SU-DHL-6 (cell line): ENCODE data around the gene ABCA4.
"Not testable (repeated sequence)": the region's sequence is repeated elsewhere in the genome, so short reads cannot be mapped to it uniquely, and the experiment has no call there.

ENCODE experiments used
- H2AFZ ChIP-seq: fragments of 200-600 bp; sonication (generic); 2 replicates; pipeline ENCODE4 v1.6.1; 2014; ENCODE audit warnings: low read depth, mild to moderate bottlenecking, moderate library complexity, mixed read lengths, antibody characterized with exemption, low read length; ENCODE audit not compliant: severe bottlenecking
- H3F3A ChIP-seq: fragments of 200-600 bp; shearing (Covaris generic); 2 replicates; pipeline ENCODE4 v1.6.0; 2016; ENCODE audit warnings: antibody characterized with exemption, mild to moderate bottlenecking; ENCODE audit not compliant: insufficient read depth
- H3K27ac ChIP-seq: fragments of 200-600 bp; sonication (generic); 2 replicates; pipeline ENCODE4 v1.5.1; 2016; ENCODE audit warnings: low read depth, mild to moderate bottlenecking, low read length, moderate library complexity, mixed read lengths
- H3K27me3 ChIP-seq: fragments of 200-600 bp; sonication (generic), shearing (Covaris generic); 2 replicates; pipeline ENCODE4 v1.6.0; 2014; ENCODE audit warnings: mild to moderate bottlenecking, low read length
- H3K36me3 ChIP-seq: fragments of 200-600 bp; sonication (generic); 2 replicates; pipeline ENCODE4 v1.6.1; 2014; ENCODE audit warnings: mild to moderate bottlenecking, low read length, mixed read lengths
- H3K4me2 ChIP-seq: fragments of 300-600, 200-600 bp; shearing (Covaris generic), sonication (generic); 2 replicates; pipeline ENCODE4 v1.6.0; 2014; ENCODE audit warnings: low read length, low read depth, mild to moderate bottlenecking; ENCODE audit not compliant: poor library complexity, severe bottlenecking
- H3K4me3 ChIP-seq: fragments of 200-600 bp; sonication (generic); 2 replicates; pipeline ENCODE4 v1.5.1; 2014; ENCODE audit warnings: antibody characterized with exemption, low read length, mild to moderate bottlenecking, mixed read lengths; ENCODE audit not compliant: insufficient read depth, poor library complexity, severe bottlenecking
- H3K79me2 ChIP-seq: fragments of 200-600 bp; sonication (generic); 2 replicates; pipeline ENCODE4 v1.6.1; 2014; ENCODE audit warnings: mild to moderate bottlenecking, low read length, moderate library complexity; ENCODE audit not compliant: insufficient read depth
- H3K9ac ChIP-seq: fragments of 200-600 bp; sonication (generic); 2 replicates; pipeline ENCODE4 v1.7.0; 2014; ENCODE audit warnings: mild to moderate bottlenecking, low read length
- H3K9me2 ChIP-seq: fragments of 200-600 bp; sonication (generic); replicated peaks from 2 replicates; pipeline ENCODE4 v1.6.1; 2014; ENCODE audit warnings: low read length; ENCODE audit not compliant: insufficient read depth
- H3K9me3 ChIP-seq: fragments of 200-600 bp; sonication (generic); 2 replicates; pipeline ENCODE4 v1.6.1; 2014; ENCODE audit warnings: low read length, mixed read lengths; ENCODE audit not compliant: insufficient read depth
- H4K20me1 ChIP-seq: fragments of 200-600 bp; sonication (generic); 2 replicates; pipeline ENCODE4 v1.6.1; 2014; ENCODE audit warnings: low read depth, mild to moderate bottlenecking, antibody characterized with exemption, low read length, moderate library complexity, mixed read lengths
- EZH2phosphoT487 ChIP-seq: fragments of 200-600 bp; sonication (generic), shearing (Covaris generic); conservative IDR thresholded peaks from 2 replicates; pipeline ENCODE4 v1.6.1; 2018; ENCODE audit warnings: mild to moderate bottlenecking, antibody characterized with exemption, low read length, moderate library complexity, mixed read lengths
- TF ChIP-seq, protein P1 (sequence below): fragments of 200-600 bp; sonication (generic); IDR thresholded peaks from one replicate; pipeline ENCODE4 v1.5.1; 2017; ENCODE audit warnings: antibody characterized with exemption, mild to moderate bottlenecking, low read length, moderate library complexity; ENCODE audit not compliant: insufficient read depth, poor library complexity, severe bottlenecking

ABCA4 gene

DNA sequence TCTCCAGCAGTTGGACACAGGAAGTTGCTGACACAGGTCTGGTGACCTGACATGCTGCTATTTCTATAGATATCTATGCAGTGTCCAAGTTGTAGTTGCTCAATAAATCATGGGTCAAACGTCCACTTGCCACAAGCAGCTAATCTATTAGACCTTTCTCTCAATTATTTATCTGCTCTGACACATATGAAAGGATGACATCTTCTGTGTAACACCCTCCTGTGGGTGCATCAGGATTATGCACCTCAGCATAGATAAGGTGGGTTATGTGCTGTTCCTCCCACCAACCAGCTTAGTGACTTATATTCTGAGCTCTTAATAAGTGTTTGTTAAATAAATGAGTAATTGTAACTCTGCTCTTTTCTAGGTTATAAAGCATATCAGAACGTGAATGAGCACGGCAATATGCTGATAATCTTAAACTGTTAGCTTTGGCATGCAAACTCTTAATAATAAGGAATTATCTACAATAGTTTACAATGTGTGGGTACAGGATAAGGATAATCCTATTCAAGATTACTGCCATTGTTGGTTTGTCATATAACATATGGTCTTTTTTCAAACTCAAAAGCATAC lies 121.0 kb downstream of the ABCA4 start:
- H3K9me2 ChIP-seq: no peaks in the 10 kb centered on the region
- no peaks in the 10 kb centered on the region for H4K20me1 ChIP-seq
- H3K36me3 ChIP-seq: no peaks in the 10 kb centered on the region
- TF ChIP-seq, protein P1, sequence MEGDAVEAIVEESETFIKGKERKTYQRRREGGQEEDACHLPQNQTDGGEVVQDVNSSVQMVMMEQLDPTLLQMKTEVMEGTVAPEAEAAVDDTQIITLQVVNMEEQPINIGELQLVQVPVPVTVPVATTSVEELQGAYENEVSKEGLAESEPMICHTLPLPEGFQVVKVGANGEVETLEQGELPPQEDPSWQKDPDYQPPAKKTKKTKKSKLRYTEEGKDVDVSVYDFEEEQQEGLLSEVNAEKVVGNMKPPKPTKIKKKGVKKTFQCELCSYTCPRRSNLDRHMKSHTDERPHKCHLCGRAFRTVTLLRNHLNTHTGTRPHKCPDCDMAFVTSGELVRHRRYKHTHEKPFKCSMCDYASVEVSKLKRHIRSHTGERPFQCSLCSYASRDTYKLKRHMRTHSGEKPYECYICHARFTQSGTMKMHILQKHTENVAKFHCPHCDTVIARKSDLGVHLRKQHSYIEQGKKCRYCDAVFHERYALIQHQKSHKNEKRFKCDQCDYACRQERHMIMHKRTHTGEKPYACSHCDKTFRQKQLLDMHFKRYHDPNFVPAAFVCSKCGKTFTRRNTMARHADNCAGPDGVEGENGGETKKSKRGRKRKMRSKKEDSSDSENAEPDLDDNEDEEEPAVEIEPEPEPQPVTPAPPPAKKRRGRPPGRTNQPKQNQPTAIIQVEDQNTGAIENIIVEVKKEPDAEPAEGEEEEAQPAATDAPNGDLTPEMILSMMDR: no peak
- H3K27ac ChIP-seq: no peak overlapping the region
- no peak overlapping the region for H3K4me2 ChIP-seq
- no peaks in the 10 kb centered on the region for H3K9me3 ChIP-seq
- H3K4me3 ChIP-seq: no peak overlapping the region
- no peak overlapping the region for H3K9ac ChIP-seq
- no peaks in the 10 kb centered on the region for H3K79me2 ChIP-seq
- H3K27me3 ChIP-seq: no peaks in the 10 kb centered on the region
- no peaks in the 10 kb centered on the region for H3F3A ChIP-seq
- no peak overlapping the region for H2AFZ ChIP-seq

DNA sequence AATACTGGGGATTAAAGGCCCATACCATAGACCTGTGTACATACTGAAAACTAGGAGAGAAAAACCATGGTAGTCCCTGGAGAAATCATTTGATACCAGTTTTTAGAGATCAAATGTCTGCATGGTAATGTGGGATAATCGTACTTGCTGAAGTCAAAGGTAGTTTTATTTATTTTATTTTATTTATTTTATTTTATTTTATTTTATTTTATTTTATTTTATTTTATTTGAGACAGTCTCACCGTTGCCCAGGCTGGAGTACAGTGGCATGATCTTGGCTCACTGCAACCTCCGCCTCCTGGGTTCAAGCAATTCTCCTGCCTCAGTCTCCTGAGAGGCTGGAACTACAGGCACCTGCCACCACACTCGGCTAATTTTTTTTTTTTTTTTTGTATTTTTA lies 122.4 kb downstream of the ABCA4 start:
- H3K79me2 ChIP-seq, H3K27me3 ChIP-seq, H3K9ac ChIP-seq, H3K4me2 ChIP-seq, H4K20me1 ChIP-seq, H3K4me3 ChIP-seq, H3K27ac ChIP-seq, H3F3A ChIP-seq, H2AFZ ChIP-seq, H3K9me2 ChIP-seq, H3K36me3 ChIP-seq, H3K9me3 ChIP-seq: not testable (repeated sequence)

DNA sequence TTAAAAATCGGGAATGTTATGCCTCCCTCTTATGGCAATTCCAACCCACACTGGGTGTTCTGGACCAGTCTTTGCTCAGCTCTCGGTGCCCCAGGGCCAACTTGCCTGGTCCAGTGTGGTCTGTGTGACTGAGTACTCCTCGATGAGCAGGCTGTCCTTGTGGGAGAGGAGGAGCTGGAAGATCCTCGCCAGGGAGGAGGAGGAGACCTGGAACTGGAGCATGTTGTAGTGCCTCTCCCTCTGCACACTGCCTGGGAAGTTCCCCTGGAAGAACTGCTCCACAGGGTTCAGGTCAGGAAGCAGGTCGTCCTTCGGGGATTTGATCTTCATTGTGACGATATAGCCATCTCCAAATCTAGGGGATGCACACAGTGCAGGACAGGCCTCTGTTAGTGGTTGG lies 123.2 kb downstream of the ABCA4 start:
- Histone ChIP-seq H3K4me3 (no peak overlapping the region), H3K27ac (no peak overlapping the region), H4K20me1 (no peaks in the 10 kb centered on the region), H3K9me2 (no peaks in the 10 kb centered on the region), H2AFZ (no peak overlapping the region), H3K79me2 (no peaks in the 10 kb centered on the region), H3K27me3 (no peaks in the 10 kb centered on the region), H3K9me3 (no peaks in the 10 kb centered on the region), H3K9ac (no peak overlapping the region), H3F3A (no peaks in the 10 kb centered on the region), H3K36me3 (no peaks in the 10 kb centered on the region), H3K4me2 (no peak overlapping the region)
- TF ChIP-seq, protein P1: no peak
- no peak for TF ChIP-seq EZH2phosphoT487

DNA sequence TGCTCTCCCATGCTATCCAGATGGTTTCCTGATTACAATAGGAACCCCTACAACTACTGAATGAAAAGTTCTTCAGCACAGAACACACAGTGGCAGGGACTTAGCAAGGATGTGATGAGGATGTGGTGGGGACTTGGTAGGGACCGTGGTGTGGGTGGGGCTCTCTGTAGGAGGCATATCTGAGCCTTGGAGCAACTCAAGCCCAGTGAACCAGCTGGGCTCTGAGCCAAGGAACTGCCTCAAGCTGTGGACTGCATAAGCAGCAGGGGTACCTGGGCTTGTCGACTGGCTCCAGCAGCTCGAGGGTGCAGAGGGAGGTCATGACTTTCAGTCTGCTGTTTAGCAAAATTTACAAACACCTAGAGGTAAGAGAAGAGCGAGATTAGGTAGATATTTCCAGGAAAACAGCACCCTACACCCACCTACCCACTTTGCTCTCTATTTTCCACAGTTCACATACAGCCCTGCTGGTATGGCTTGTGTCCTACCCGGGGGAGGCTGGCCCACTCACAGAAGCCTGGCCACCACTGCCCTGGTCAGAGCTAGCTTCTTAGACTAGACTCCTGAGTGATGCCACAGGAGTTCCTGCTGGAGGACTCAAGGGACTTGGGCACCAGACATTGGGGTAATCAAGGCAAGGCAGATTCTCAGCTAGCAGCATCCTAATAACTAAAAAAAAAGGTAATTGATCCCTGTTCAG lies 125.0 kb downstream of the ABCA4 start:
- H3K9me2 ChIP-seq: no peaks in the 10 kb centered on the region

More for the DNA sequence above, 125.0 kb downstream of the ABCA4 start:
- Histone ChIP-seq H2AFZ (no peak overlapping the region), H3K27ac (no peak overlapping the region), H4K20me1 (no peaks in the 10 kb centered on the region), H3F3A (no peaks in the 10 kb centered on the region), H3K36me3 (no peaks in the 10 kb centered on the region), H3K4me3 (no peak overlapping the region), H3K4me2 (no peak overlapping the region), H3K9ac (no peak overlapping the region), H3K9me3 (no peaks in the 10 kb centered on the region), H3K79me2 (no peaks in the 10 kb centered on the region), H3K27me3 (no peaks in the 10 kb centered on the region)
- TF ChIP-seq, protein P1: no peak
- no peak for TF ChIP-seq EZH2phosphoT487
